HepG2 (cell line): ENCODE data around the gene STX2. TPM values are rescaled to one million over a fixed set of nuclear protein-coding genes. Genes with fewer than 3 reads are reported as not detected.

ENCODE experiments used
- ATAC-seq: fragments of 200-7000 bp; cut with Tn5 transposase; 3 replicates; pipeline ENCODE4 v1.9.1; 2020; ENCODE audit warnings: mild to moderate bottlenecking, moderate library complexity
- BruUV-seq: library from RNA; stranded (reverse); fragments of 400-500 nt; replicated peaks from 2 replicates; lab custom pipeline; 2021; lab: Mats Ljungman, UMichigan
- CTCF ChIA-PET: fragments of 300-600 bp; formaldehyde crosslinking; extraction: SDS; loops from one replicate; lab custom pipeline; 2021; ENCODE audit warnings: low total read pairs, inconsistent platforms, low intra/inter-chr PET ratio; lab: Yijun Ruan, JAX
- POLR2A ChIA-PET: fragments of 350-600 bp; sonication (Branson Sonifier 250); formaldehyde crosslinking; loops from one replicate; lab custom pipeline; 2020; ENCODE audit warnings: antibody characterized with exemption, inconsistent platforms; lab: Yijun Ruan, JAX
- DNase-seq: peaks from one replicate; pipeline ENCODE4 v3.0.0-alpha.2; 2015; ENCODE audit warnings: low spot score
- FAIRE-seq: peaks from 3 replicates; lab custom pipeline; 2011; peaks lifted over from hg19 to GRCh38; lab: Jason Lieb, UNC
- H2AFZ ChIP-seq: one replicate; pipeline ENCODE4 v1.6.1; 2011; ENCODE audit warnings: low read length, inconsistent platforms
- H3K27ac ChIP-seq: fragments of 300-600 bp; 3 replicates; pipeline ENCODE4 v1.8.0; 2011; ENCODE audit warnings: mixed run types, mild to moderate bottlenecking, mixed read lengths, low read length, inconsistent platforms; ENCODE audit not compliant: insufficient read depth; ENCODE audit errors: extremely low read length
- H3K27me3 ChIP-seq, 2 experiments: fragments of 200-600 bp in 1 of 2; 2 replicates in 1 of 2; 3 replicates in 1 of 2; pipeline versions ENCODE4 v1.6.0 to v1.8.0; 2011; ENCODE audit warnings: low read length in 2 of 2, mild to moderate bottlenecking in 2 of 2, moderate library complexity in 2 of 2, inconsistent platforms in 1 of 2; ENCODE audit not compliant: insufficient read depth in 2 of 2, control insufficient read depth in 1 of 2
- H3K36me3 ChIP-seq, 2 experiments: fragments of 200-600 bp in 1 of 2; replicated peaks in 1 of 2; 2 replicates in 1 of 2; 3 replicates in 1 of 2; pipeline versions ENCODE4 v1.5.1 to v1.8.0; 2011; ENCODE audit warnings: low read length in 2 of 2, inconsistent platforms in 1 of 2; ENCODE audit not compliant: insufficient read depth in 2 of 2, control insufficient read depth in 1 of 2
- H3K4me1 ChIP-seq: 2 replicates; pipeline ENCODE4 v1.5.1; 2012; ENCODE audit warnings: low read length, inconsistent platforms; ENCODE audit not compliant: insufficient read depth
- H3K4me2 ChIP-seq: 2 replicates; pipeline ENCODE4 v1.6.0; 2011; ENCODE audit warnings: low read depth, low read length, inconsistent platforms
- H3K4me3 ChIP-seq, 3 experiments: fragments of 200-600 bp in 1 of 3; sonication (generic), shearing (Covaris generic) in 1 of 3; replicated peaks in 1 of 3; 2 replicates each; pipeline ENCODE4 v1.5.1; 2011 to 2016; ENCODE audit warnings: low read length in 3 of 3, inconsistent platforms in 2 of 3, low read depth in 2 of 3, mild to moderate bottlenecking in 2 of 3, control low read depth in 1 of 3, mixed read lengths in 1 of 3; ENCODE audit not compliant: insufficient read depth in 1 of 3
- H3K79me2 ChIP-seq: one replicate; pipeline ENCODE4 v1.6.1; 2011; ENCODE audit warnings: low read length, inconsistent platforms; ENCODE audit not compliant: insufficient read depth
- H3K9ac ChIP-seq: 2 replicates; pipeline ENCODE4 v1.6.0; 2011; ENCODE audit warnings: mild to moderate bottlenecking, low read depth, low read length, inconsistent platforms; ENCODE audit not compliant: insufficient read depth
- H3K9me3 ChIP-seq: 2 replicates; pipeline ENCODE4 v1.5.1; 2012; ENCODE audit warnings: mild to moderate bottlenecking, low read length
- H4K20me1 ChIP-seq: 2 replicates; pipeline ENCODE4 v1.6.0; 2011; ENCODE audit warnings: inconsistent platforms, mild to moderate bottlenecking, low read length, moderate library complexity; ENCODE audit not compliant: insufficient read depth
- KDM5B ChIP-seq: sonication (generic); formaldehyde crosslinking; IDR thresholded peaks from 2 replicates; pipeline ENCODE4 v1.4.0; 2020; ENCODE audit warnings: missing genetic modification reagents, mild to moderate bottlenecking, borderline replicate concordance
- KDM6A ChIP-seq: IDR thresholded peaks from 2 replicates; pipeline ENCODE4 v1.6.1; 2016; ENCODE audit warnings: low read depth
- KLF12 ChIP-seq: sonication (generic); formaldehyde crosslinking; IDR thresholded peaks from 2 replicates; pipeline ENCODE4 v1.4.0; 2020; ENCODE audit warnings: missing genetic modification reagents, borderline replicate concordance
- MLLT10 ChIP-seq: sonication (generic); formaldehyde crosslinking; IDR thresholded peaks from 2 replicates; pipeline ENCODE4 v1.4.0; 2020; ENCODE audit warnings: missing genetic modification reagents
- ZFP1 ChIP-seq: IDR thresholded peaks from 2 replicates; pipeline ENCODE4 v1.6.1; 2016
- ZNF792 ChIP-seq: IDR thresholded peaks from 2 replicates; pipeline ENCODE4 v1.6.1; 2016
- ZNF879 ChIP-seq: sonication (generic); formaldehyde crosslinking; IDR thresholded peaks from 2 replicates; pipeline ENCODE4 v1.8.1; 2023; ENCODE audit warnings: missing genetic modification reagents
- WGBS: methylation state at CpG from one replicate; pipeline ENCODE4 v1.1.6; 2017; ENCODE audit warnings: low lambda C conversion rate; 5-methylcytosine and 5-hydroxymethylcytosine counted together
- in situ Hi-C: cut with HindIII; loops from 2 replicates; pipeline ENCODE4 v1.10.0; 2017; ENCODE audit warnings: low pct_unique_long_range_greater_than_20kb; ENCODE audit not compliant: extremely low pct_ligation_motif_present
- intact Hi-C: fragments of 100-400 bp; cut with micrococcal nuclease; formaldehyde crosslinking; loops from one replicate; pipeline ENCODE4 v1.10.0; 2022; ENCODE audit not compliant: unreplicated experiment
- polyA plus RNA-seq, 8 experiments: library from polyadenylated mRNA; depleted of rRNA in 3 of 8; stranded (reverse) in 7 of 8; unstranded in 1 of 8; fragments of >200 nt; fragmentation: Illumina TruSeq in 4 of 8; extraction: Trizol in 4 of 8; gene quantifications; 2 replicates each; pipeline versions ENCODE4 v1.2.1 to v1.2.3, GENCODE V29; 2011 to 2016; ENCODE audit warnings: low read depth in 4 of 8, missing spikeins in 1 of 8, mixed read lengths in 1 of 8; ENCODE audit not compliant: insufficient read depth in 1 of 8
- total RNA-seq, 5 experiments: library from RNA; depleted of rRNA; stranded (reverse); fragments of >200 nt; fragmentation: Illumina TruSeq; extraction: Trizol; gene quantifications; 2 replicates each; pipeline ENCODE4 v1.2.3, GENCODE V29; 2016; ENCODE audit warnings: low read depth in 1 of 5
- TF ChIP-seq, protein P1 (sequence below): sonication (generic); formaldehyde crosslinking; IDR thresholded peaks from 2 replicates; pipeline ENCODE4 v1.9.0; 2022; ENCODE audit warnings: low read depth, missing genetic modification reagents
- TF ChIP-seq, protein P2 (sequence below), 2 experiments: fragments of 450-650 bp in 1 of 2; sonication (generic) in 1 of 2; formaldehyde crosslinking; IDR thresholded peaks; 2 replicates each; pipeline versions ENCODE4 v1.5.0 to v1.8.0; 2020 to 2022; ENCODE audit warnings: mild to moderate bottlenecking in 1 of 2, missing genetic modification reagents in 1 of 2
- TF ChIP-seq, protein P3 (sequence below), 2 experiments: IDR thresholded peaks; 2 replicates each; pipeline ENCODE4 v1.6.1; 2011 to 2012; ENCODE audit warnings: low read length in 2 of 2, borderline replicate concordance in 1 of 2, low read depth in 1 of 2, mild to moderate bottlenecking in 1 of 2, moderate library complexity in 1 of 2
- TF ChIP-seq, protein P4 (sequence below): sonication (generic); formaldehyde crosslinking; IDR thresholded peaks from 2 replicates; pipeline ENCODE4 v1.4.0; 2020; ENCODE audit warnings: missing genetic modification reagents, borderline replicate concordance
- TF ChIP-seq, protein P5 (sequence below): sonication (generic); formaldehyde crosslinking; IDR thresholded peaks from 2 replicates; pipeline ENCODE4 v1.4.0; 2020; ENCODE audit warnings: missing genetic modification reagents

The STX2 gene
- total and polyA plus RNA-seq, 2 of the 13 experiments (the other 11 are each of a cell fraction or from before 2014, with no cell fraction given), result 13.4 to 25.1 TPM

DNA sequence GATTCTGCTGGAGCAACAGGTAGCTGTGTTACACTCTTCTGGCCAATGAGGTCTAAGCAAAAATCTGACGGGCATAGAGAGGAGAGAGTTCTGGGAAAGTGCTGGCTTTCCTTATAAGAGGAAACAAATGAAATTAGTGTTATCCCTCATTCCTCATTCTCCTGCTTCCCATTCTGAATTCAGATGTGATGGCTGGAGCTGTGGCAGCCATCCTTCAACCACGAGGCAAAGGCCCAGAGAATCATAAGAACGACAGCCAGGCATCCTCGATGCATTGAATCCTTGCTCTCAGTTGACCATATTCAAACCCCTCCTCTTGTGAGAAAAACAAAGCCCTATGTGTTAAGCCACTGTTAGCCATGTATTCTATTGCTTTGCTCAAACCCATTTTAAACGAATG, 95.4 kb downstream of the STX2 start:
- Histone ChIP-seq H3K36me3 (no peaks in the 10 kb centered on the region), H3K27me3 (peaks cover 0 to 12% of the 10 kb centered on the region in 2 experiments; a peak in 3 of 5 replicates), H4K20me1 (no peaks in the 10 kb centered on the region), H2AFZ (no peak overlapping the region), H3K4me2 (no peak overlapping the region), H3K9ac (no peak overlapping the region), H3K79me2 (no peaks in the 10 kb centered on the region), H3K4me3 (no peak overlapping the region), H3K9me3 (no peaks in the 10 kb centered on the region), H3K4me1 (no peaks in the 10 kb centered on the region), H3K27ac (no peak overlapping the region)
- WGBS, result 17% methylated on average over 5 of the region's 5 CpGs
- FAIRE-seq, result no peak
- POLR2A ChIA-PET, result no interaction called here
- DNase-seq, result no peak
- CTCF ChIA-PET, result no interaction called here
- intact Hi-C loops (loop anchor here (10.0 kb wide), 2 partner anchors 279 to 699 kb away; no protein-coding TSS in a partner anchor), in situ Hi-C loops (loop anchor here (25.0 kb wide), 1 partner anchor 706 kb away; no protein-coding TSS in a partner anchor)
- ATAC-seq, result no peak
- no TSS peak for BruUV-seq
- TF ChIP-seq ZNF792 (CRISPR knock-in tag) (no peak), KDM6A (CRISPR knock-in tag) (no peak), MLLT10 (CRISPR knock-in tag) (no peak), ZFP1 (CRISPR knock-in tag) (no peak), KLF12 (CRISPR knock-in tag) (no peak), KDM5B (CRISPR knock-in tag) (no peak), ZNF879 (CRISPR knock-in tag) (no peak)
- TF ChIP-seq, protein P1, sequence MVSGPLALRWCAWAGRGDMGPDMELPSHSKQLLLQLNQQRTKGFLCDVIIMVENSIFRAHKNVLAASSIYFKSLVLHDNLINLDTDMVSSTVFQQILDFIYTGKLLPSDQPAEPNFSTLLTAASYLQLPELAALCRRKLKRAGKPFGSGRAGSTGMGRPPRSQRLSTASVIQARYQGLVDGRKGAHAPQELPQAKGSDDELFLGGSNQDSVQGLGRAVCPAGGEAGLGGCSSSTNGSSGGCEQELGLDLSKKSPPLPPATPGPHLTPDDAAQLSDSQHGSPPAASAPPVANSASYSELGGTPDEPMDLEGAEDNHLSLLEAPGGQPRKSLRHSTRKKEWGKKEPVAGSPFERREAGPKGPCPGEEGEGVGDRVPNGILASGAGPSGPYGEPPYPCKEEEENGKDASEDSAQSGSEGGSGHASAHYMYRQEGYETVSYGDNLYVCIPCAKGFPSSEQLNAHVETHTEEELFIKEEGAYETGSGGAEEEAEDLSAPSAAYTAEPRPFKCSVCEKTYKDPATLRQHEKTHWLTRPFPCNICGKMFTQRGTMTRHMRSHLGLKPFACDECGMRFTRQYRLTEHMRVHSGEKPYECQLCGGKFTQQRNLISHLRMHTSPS (CRISPR knock-in tag), result no peak
- TF ChIP-seq, protein P2, sequence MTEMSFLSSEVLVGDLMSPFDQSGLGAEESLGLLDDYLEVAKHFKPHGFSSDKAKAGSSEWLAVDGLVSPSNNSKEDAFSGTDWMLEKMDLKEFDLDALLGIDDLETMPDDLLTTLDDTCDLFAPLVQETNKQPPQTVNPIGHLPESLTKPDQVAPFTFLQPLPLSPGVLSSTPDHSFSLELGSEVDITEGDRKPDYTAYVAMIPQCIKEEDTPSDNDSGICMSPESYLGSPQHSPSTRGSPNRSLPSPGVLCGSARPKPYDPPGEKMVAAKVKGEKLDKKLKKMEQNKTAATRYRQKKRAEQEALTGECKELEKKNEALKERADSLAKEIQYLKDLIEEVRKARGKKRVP (CRISPR knock-in tag; IDR thresholded peaks at IDR 0.05), result no peak
- TF ChIP-seq, protein P3, sequence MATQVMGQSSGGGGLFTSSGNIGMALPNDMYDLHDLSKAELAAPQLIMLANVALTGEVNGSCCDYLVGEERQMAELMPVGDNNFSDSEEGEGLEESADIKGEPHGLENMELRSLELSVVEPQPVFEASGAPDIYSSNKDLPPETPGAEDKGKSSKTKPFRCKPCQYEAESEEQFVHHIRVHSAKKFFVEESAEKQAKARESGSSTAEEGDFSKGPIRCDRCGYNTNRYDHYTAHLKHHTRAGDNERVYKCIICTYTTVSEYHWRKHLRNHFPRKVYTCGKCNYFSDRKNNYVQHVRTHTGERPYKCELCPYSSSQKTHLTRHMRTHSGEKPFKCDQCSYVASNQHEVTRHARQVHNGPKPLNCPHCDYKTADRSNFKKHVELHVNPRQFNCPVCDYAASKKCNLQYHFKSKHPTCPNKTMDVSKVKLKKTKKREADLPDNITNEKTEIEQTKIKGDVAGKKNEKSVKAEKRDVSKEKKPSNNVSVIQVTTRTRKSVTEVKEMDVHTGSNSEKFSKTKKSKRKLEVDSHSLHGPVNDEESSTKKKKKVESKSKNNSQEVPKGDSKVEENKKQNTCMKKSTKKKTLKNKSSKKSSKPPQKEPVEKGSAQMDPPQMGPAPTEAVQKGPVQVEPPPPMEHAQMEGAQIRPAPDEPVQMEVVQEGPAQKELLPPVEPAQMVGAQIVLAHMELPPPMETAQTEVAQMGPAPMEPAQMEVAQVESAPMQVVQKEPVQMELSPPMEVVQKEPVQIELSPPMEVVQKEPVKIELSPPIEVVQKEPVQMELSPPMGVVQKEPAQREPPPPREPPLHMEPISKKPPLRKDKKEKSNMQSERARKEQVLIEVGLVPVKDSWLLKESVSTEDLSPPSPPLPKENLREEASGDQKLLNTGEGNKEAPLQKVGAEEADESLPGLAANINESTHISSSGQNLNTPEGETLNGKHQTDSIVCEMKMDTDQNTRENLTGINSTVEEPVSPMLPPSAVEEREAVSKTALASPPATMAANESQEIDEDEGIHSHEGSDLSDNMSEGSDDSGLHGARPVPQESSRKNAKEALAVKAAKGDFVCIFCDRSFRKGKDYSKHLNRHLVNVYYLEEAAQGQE (IDR thresholded peaks at IDR 0.05; ENCODE audit: borderline replicate concordance in 1 of 2, low read depth in 1 of 2, low read length in 2 of 2), result no peak
- TF ChIP-seq, protein P4, sequence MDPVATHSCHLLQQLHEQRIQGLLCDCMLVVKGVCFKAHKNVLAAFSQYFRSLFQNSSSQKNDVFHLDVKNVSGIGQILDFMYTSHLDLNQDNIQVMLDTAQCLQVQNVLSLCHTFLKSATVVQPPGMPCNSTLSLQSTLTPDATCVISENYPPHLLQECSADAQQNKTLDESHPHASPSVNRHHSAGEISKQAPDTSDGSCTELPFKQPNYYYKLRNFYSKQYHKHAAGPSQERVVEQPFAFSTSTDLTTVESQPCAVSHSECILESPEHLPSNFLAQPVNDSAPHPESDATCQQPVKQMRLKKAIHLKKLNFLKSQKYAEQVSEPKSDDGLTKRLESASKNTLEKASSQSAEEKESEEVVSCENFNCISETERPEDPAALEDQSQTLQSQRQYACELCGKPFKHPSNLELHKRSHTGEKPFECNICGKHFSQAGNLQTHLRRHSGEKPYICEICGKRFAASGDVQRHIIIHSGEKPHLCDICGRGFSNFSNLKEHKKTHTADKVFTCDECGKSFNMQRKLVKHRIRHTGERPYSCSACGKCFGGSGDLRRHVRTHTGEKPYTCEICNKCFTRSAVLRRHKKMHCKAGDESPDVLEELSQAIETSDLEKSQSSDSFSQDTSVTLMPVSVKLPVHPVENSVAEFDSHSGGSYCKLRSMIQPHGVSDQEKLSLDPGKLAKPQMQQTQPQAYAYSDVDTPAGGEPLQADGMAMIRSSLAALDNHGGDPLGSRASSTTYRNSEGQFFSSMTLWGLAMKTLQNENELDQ, result no peak
- TF ChIP-seq, protein P5, sequence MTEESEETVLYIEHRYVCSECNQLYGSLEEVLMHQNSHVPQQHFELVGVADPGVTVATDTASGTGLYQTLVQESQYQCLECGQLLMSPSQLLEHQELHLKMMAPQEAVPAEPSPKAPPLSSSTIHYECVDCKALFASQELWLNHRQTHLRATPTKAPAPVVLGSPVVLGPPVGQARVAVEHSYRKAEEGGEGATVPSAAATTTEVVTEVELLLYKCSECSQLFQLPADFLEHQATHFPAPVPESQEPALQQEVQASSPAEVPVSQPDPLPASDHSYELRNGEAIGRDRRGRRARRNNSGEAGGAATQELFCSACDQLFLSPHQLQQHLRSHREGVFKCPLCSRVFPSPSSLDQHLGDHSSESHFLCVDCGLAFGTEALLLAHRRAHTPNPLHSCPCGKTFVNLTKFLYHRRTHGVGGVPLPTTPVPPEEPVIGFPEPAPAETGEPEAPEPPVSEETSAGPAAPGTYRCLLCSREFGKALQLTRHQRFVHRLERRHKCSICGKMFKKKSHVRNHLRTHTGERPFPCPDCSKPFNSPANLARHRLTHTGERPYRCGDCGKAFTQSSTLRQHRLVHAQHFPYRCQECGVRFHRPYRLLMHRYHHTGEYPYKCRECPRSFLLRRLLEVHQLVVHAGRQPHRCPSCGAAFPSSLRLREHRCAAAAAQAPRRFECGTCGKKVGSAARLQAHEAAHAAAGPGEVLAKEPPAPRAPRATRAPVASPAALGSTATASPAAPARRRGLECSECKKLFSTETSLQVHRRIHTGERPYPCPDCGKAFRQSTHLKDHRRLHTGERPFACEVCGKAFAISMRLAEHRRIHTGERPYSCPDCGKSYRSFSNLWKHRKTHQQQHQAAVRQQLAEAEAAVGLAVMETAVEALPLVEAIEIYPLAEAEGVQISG (CRISPR knock-in tag), result no peak
